Liver (tissue), 9 donors: Measurements from ENCODE around the gene CDS1. TPM values are rescaled to one million over a fixed set of nuclear protein-coding genes. Genes with fewer than 3 reads are reported as not detected.

Experiments
- DNase-seq: peaks from one replicate; pipeline ENCODE4 v3.0.0-alpha.2; 2017; ENCODE audit warnings: low spot score
- H3K27ac ChIP-seq, 2 donors: one replicate each; pipeline ENCODE4 v1.7.0; 2013; ENCODE audit warnings: inconsistent platforms in 2 of 2, low read length in 2 of 2, control low read depth in 1 of 2, low read depth in 1 of 2, mild to moderate bottlenecking in 1 of 2
- H3K27me3 ChIP-seq, 4 donors: one replicate each; pipeline versions ENCODE4 v1.6.1 to v1.7.0; 2013; ENCODE audit warnings: low read length in 3 of 4, inconsistent platforms in 1 of 4, mild to moderate bottlenecking in 1 of 4, moderate library complexity in 1 of 4; ENCODE audit not compliant: control insufficient read depth in 4 of 4, insufficient read depth in 4 of 4
- H3K36me3 ChIP-seq, 4 donors: one replicate each; pipeline versions ENCODE4 v1.6.1 to v1.7.0; 2013; ENCODE audit warnings: low read length in 3 of 4, mild to moderate bottlenecking in 3 of 4, low read depth in 1 of 4, moderate library complexity in 1 of 4; ENCODE audit not compliant: control insufficient read depth in 4 of 4, insufficient read depth in 3 of 4
- H3K4me1 ChIP-seq, 4 donors: one replicate each; pipeline versions ENCODE4 v1.6.1 to v1.7.0; 2013; ENCODE audit warnings: low read length in 3 of 4, mild to moderate bottlenecking in 3 of 4, moderate library complexity in 1 of 4; ENCODE audit not compliant: control insufficient read depth in 4 of 4, insufficient read depth in 4 of 4
- H3K4me3 ChIP-seq, 3 donors: one replicate each; pipeline versions ENCODE4 v1.6.1 to v1.7.0; 2013; ENCODE audit warnings: low read length in 3 of 3, control low read depth in 1 of 3, low read depth in 1 of 3, mild to moderate bottlenecking in 1 of 3
- H3K9ac ChIP-seq, 2 donors: one replicate each; pipeline ENCODE4 v1.7.0; 2013; ENCODE audit warnings: low read length in 2 of 2, mild to moderate bottlenecking in 2 of 2, moderate library complexity in 2 of 2, control low read depth in 1 of 2, low read depth in 1 of 2
- H3K9me3 ChIP-seq, 4 donors: one replicate each; pipeline versions ENCODE4 v1.6.1 to v1.7.0; 2013; ENCODE audit warnings: low read length in 3 of 4; ENCODE audit not compliant: control insufficient read depth in 4 of 4
- ATF3 ChIP-seq: IDR thresholded peaks from 2 replicates; pipeline ENCODE4 v1.6.1; 2016; ENCODE audit warnings: antibody characterized with exemption
- EGR1 ChIP-seq, 2 donors: IDR thresholded peaks; 2 replicates each; pipeline ENCODE4 v1.6.1; 2016 to 2018; ENCODE audit warnings: antibody characterized with exemption in 2 of 2, low read depth in 2 of 2
- FOXA1 ChIP-seq: IDR thresholded peaks from 2 replicates; pipeline ENCODE4 v1.6.1; 2016; ENCODE audit warnings: antibody characterized with exemption
- FOXA2 ChIP-seq: IDR thresholded peaks from 2 replicates; pipeline ENCODE4 v1.6.1; 2016; ENCODE audit warnings: antibody characterized with exemption
- GABPA ChIP-seq, 2 donors: IDR thresholded peaks in 1 of 2; conservative IDR thresholded peaks in 1 of 2; 2 replicates each; pipeline ENCODE4 v1.6.1; 2016; ENCODE audit warnings: antibody characterized with exemption in 2 of 2, mild to moderate bottlenecking in 1 of 2, moderate library complexity in 1 of 2
- HNF4A ChIP-seq, 2 donors: conservative IDR thresholded peaks; 2 replicates each; pipeline ENCODE4 v1.6.1; 2016; ENCODE audit warnings: antibody characterized with exemption in 2 of 2, mild to moderate bottlenecking in 2 of 2
- HNF4G ChIP-seq: IDR thresholded peaks from 2 replicates; pipeline ENCODE4 v1.6.1; 2016; ENCODE audit warnings: antibody characterized with exemption
- JUND ChIP-seq, 2 donors: IDR thresholded peaks; 2 replicates each; pipeline ENCODE4 v1.6.1; 2016; ENCODE audit warnings: antibody characterized with exemption in 2 of 2
- NR2F2 ChIP-seq: IDR thresholded peaks from 2 replicates; pipeline ENCODE4 v1.6.1; 2016; ENCODE audit warnings: antibody characterized with exemption
- RAD21 ChIP-seq, 2 donors: IDR thresholded peaks; 2 replicates each; pipeline ENCODE4 v1.6.1; 2016; ENCODE audit warnings: antibody characterized with exemption in 2 of 2, mild to moderate bottlenecking in 2 of 2
- RXRA ChIP-seq, 2 donors: IDR thresholded peaks; 2 replicates each; pipeline ENCODE4 v1.6.1; 2017 to 2018; ENCODE audit warnings: antibody characterized with exemption in 2 of 2, mild to moderate bottlenecking in 1 of 2
- SP1 ChIP-seq: IDR thresholded peaks from 2 replicates; pipeline ENCODE4 v1.6.1; 2018; ENCODE audit warnings: antibody characterized with exemption, mild to moderate bottlenecking
- TAF1 ChIP-seq: conservative IDR thresholded peaks from 2 replicates; pipeline ENCODE4 v1.6.1; 2016; ENCODE audit warnings: antibody characterized with exemption, mild to moderate bottlenecking
- YY1 ChIP-seq: IDR thresholded peaks from 2 replicates; pipeline ENCODE4 v1.6.1; 2016; ENCODE audit warnings: antibody characterized with exemption, mild to moderate bottlenecking
- WGBS: extraction: QIAGEN DNeasy Blood & Tissue Kit; methylation state at CpG from one replicate; pipeline ENCODE4 v1.1.7; 2013; 5-methylcytosine and 5-hydroxymethylcytosine counted together
- polyA plus RNA-seq, 2 donors: library from polyadenylated mRNA; stranded (reverse) in 1 of 2; unstranded in 1 of 2; fragments of 200-250 nt in 1 of 2; fragments of >200 nt in 1 of 2; fragmentation: Nextera tagmentation in 1 of 2; extraction: Ambion mirVana in 1 of 2; gene quantifications; one replicate each; pipeline versions ENCODE4 v1.2.1 to v1.2.3, GENCODE V29; 2013 to 2015
- total RNA-seq, 2 donors: library from RNA; depleted of rRNA; stranded (reverse); fragments of >200 nt; gene quantifications; one replicate each; pipeline ENCODE4 v1.2.3, GENCODE V29; 2014
- TF ChIP-seq, protein P1 (sequence below): IDR thresholded peaks from 2 replicates; pipeline ENCODE4 v1.6.1; 2016; ENCODE audit warnings: antibody characterized with exemption
- TF ChIP-seq, protein P2 (sequence below): fragments of 150-350 bp; IDR thresholded peaks from 2 replicates; pipeline ENCODE4 v1.5.1; 2017; ENCODE audit warnings: improper control_type of control experiment, low read depth, low read length; ENCODE audit not compliant: missing input control
- TF ChIP-seq, protein P3 (sequence below): IDR thresholded peaks from 2 replicates; pipeline ENCODE4 v1.6.1; 2016; ENCODE audit warnings: antibody characterized with exemption, mild to moderate bottlenecking
- TF ChIP-seq, protein P4 (sequence below): IDR thresholded peaks from 2 replicates; pipeline ENCODE4 v1.6.1; 2016; ENCODE audit warnings: antibody characterized with exemption
- donor health status: healthy.
- donor health status: healthy.
- donor health status: healthy.
- donor health status: healthy.
- donor health status: healthy.

The CDS1 gene
- total and polyA plus RNA-seq, 4 donors: 0.56 to 3.6 (median 0.78) TPM

DNA sequence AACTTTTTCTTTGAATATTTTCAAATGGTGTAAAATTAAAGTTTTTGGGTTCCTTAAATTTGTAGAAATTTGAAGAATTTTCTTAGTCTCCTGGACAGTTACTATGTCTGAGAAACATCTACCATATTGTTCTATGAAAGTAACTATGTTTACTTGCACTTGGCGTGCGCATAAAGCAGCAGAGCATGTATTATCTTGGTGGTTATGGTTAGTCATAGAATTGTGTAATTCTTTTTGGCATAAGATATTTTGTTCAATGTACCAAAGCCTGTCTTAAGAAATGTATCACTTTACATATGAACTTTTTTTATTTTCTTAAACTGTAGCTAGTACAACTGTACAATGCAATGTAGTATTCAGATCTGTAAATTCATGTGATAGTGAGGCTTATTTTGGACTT is 49.2 kb downstream of the CDS1 start:
- TF ChIP-seq, protein P1, sequence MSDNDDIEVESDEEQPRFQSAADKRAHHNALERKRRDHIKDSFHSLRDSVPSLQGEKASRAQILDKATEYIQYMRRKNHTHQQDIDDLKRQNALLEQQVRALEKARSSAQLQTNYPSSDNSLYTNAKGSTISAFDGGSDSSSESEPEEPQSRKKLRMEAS: no peak
- TF ChIP-seq NR2F2: no peak
- no peak for TF ChIP-seq GABPA (IDR thresholded peaks at IDR 0.05 in 1 of 2, conservative IDR thresholded peaks at IDR 0.05 in 1 of 2)
- TF ChIP-seq JUND (IDR thresholded peaks at IDR 0.05): no peak
- no peak for TF ChIP-seq RXRA (IDR thresholded peaks at IDR 0.05)
- DNase-seq: no peak
- H3K27me3 ChIP-seq: no peaks in the 10 kb centered on the region

GRCh38 chr4:84634961-84635360 is 52.0 kb downstream of the CDS1 start:
- no peak for TF ChIP-seq RAD21 (IDR thresholded peaks at IDR 0.05)
- TF ChIP-seq EGR1 (IDR thresholded peaks at IDR 0.05; ENCODE audit: low read depth in 2 of 2): no peak
- no peak for TF ChIP-seq NR2F2
- no peak for TF ChIP-seq HNF4G
- TF ChIP-seq YY1: no peak
- TF ChIP-seq JUND (IDR thresholded peaks at IDR 0.05): no peak
- no peak for TF ChIP-seq HNF4A (conservative IDR thresholded peaks at IDR 0.05)
- TF ChIP-seq, protein P1: no peak
- TF ChIP-seq TAF1: no peak
- TF ChIP-seq FOXA1: no peak
- TF ChIP-seq RXRA (IDR thresholded peaks at IDR 0.05): no peak
- TF ChIP-seq ATF3: no peak
- TF ChIP-seq SP1: no peak
- TF ChIP-seq FOXA2: no peak
- TF ChIP-seq, protein P2, sequence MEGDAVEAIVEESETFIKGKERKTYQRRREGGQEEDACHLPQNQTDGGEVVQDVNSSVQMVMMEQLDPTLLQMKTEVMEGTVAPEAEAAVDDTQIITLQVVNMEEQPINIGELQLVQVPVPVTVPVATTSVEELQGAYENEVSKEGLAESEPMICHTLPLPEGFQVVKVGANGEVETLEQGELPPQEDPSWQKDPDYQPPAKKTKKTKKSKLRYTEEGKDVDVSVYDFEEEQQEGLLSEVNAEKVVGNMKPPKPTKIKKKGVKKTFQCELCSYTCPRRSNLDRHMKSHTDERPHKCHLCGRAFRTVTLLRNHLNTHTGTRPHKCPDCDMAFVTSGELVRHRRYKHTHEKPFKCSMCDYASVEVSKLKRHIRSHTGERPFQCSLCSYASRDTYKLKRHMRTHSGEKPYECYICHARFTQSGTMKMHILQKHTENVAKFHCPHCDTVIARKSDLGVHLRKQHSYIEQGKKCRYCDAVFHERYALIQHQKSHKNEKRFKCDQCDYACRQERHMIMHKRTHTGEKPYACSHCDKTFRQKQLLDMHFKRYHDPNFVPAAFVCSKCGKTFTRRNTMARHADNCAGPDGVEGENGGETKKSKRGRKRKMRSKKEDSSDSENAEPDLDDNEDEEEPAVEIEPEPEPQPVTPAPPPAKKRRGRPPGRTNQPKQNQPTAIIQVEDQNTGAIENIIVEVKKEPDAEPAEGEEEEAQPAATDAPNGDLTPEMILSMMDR: no peak
- TF ChIP-seq, protein P3, sequence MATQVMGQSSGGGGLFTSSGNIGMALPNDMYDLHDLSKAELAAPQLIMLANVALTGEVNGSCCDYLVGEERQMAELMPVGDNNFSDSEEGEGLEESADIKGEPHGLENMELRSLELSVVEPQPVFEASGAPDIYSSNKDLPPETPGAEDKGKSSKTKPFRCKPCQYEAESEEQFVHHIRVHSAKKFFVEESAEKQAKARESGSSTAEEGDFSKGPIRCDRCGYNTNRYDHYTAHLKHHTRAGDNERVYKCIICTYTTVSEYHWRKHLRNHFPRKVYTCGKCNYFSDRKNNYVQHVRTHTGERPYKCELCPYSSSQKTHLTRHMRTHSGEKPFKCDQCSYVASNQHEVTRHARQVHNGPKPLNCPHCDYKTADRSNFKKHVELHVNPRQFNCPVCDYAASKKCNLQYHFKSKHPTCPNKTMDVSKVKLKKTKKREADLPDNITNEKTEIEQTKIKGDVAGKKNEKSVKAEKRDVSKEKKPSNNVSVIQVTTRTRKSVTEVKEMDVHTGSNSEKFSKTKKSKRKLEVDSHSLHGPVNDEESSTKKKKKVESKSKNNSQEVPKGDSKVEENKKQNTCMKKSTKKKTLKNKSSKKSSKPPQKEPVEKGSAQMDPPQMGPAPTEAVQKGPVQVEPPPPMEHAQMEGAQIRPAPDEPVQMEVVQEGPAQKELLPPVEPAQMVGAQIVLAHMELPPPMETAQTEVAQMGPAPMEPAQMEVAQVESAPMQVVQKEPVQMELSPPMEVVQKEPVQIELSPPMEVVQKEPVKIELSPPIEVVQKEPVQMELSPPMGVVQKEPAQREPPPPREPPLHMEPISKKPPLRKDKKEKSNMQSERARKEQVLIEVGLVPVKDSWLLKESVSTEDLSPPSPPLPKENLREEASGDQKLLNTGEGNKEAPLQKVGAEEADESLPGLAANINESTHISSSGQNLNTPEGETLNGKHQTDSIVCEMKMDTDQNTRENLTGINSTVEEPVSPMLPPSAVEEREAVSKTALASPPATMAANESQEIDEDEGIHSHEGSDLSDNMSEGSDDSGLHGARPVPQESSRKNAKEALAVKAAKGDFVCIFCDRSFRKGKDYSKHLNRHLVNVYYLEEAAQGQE: no peak
- TF ChIP-seq, protein P4, sequence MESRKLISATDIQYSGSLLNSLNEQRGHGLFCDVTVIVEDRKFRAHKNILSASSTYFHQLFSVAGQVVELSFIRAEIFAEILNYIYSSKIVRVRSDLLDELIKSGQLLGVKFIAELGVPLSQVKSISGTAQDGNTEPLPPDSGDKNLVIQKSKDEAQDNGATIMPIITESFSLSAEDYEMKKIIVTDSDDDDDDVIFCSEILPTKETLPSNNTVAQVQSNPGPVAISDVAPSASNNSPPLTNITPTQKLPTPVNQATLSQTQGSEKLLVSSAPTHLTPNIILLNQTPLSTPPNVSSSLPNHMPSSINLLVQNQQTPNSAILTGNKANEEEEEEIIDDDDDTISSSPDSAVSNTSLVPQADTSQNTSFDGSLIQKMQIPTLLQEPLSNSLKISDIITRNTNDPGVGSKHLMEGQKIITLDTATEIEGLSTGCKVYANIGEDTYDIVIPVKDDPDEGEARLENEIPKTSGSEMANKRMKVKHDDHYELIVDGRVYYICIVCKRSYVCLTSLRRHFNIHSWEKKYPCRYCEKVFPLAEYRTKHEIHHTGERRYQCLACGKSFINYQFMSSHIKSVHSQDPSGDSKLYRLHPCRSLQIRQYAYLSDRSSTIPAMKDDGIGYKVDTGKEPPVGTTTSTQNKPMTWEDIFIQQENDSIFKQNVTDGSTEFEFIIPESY: no peak
- 95% methylated on average over 1 of the region's 1 CpG for WGBS
- no peak overlapping the region for H3K9ac ChIP-seq
- H3K9me3 ChIP-seq: no peaks in the 10 kb centered on the region
- no peak overlapping the region for H3K4me3 ChIP-seq
- no peaks in the 10 kb centered on the region for H3K36me3 ChIP-seq
- H3K27ac ChIP-seq: no peak overlapping the region
- DNase-seq: no peak
- no peaks in the 10 kb centered on the region for H3K4me1 ChIP-seq
- no peaks in the 10 kb centered on the region for H3K27me3 ChIP-seq

More for the DNA sequence above, 49.2 kb downstream of the CDS1 start:
- H3K4me3 ChIP-seq: no peak overlapping the region
- H3K27ac ChIP-seq: no peak overlapping the region
- no peaks in the 10 kb centered on the region for H3K36me3 ChIP-seq
- H3K4me1 ChIP-seq: no peaks in the 10 kb centered on the region
- H3K9me3 ChIP-seq: no peaks in the 10 kb centered on the region
- WGBS: 94% methylated on average over 2 of the region's 2 CpGs
- H3K9ac ChIP-seq: no peak overlapping the region
